HepG2 (cell line): Measurements from ENCODE around the gene ZNF500. TPM values are rescaled to one million over a fixed set of nuclear protein-coding genes. Genes with fewer than 3 reads are reported as not detected.
A peak's percentile ranks its signal among the peaks of the same experiment; 100 is the strongest.

Source experiments
- ATF7-NPFF ChIP-seq: sonication (generic); formaldehyde crosslinking; IDR thresholded peaks from 2 replicates; pipeline ENCODE4 v1.8.1; 2023; ENCODE audit warnings: mild to moderate bottlenecking, low read depth, missing genetic modification reagents, moderate library complexity
- FOXA1 ChIP-seq, 2 experiments: fragments of 450-650 bp in 1 of 2; sonication (generic) in 1 of 2; formaldehyde crosslinking in 1 of 2; IDR thresholded peaks; 2 replicates each; pipeline versions ENCODE4 v1.4.0 to v1.6.1; 2016 to 2020; ENCODE audit warnings: missing genetic modification reagents in 1 of 2
- REXO4 ChIP-seq: sonication (generic); formaldehyde crosslinking; IDR thresholded peaks from 2 replicates; pipeline ENCODE4 v1.8.0; 2022; ENCODE audit warnings: missing genetic modification reagents, mild to moderate bottlenecking, borderline replicate concordance
- RFXANK ChIP-seq: IDR thresholded peaks from 2 replicates; pipeline ENCODE4 v1.6.1; 2016
- SCMH1 ChIP-seq: sonication (generic); formaldehyde crosslinking; IDR thresholded peaks from 2 replicates; pipeline ENCODE4 v1.9.0; 2021; ENCODE audit warnings: missing genetic modification reagents, mild to moderate bottlenecking, borderline replicate concordance
- ZBTB7B ChIP-seq: sonication (generic); formaldehyde crosslinking; IDR thresholded peaks from 2 replicates; pipeline ENCODE4 v1.4.0; 2020; ENCODE audit warnings: missing genetic modification reagents
- ZFP37 ChIP-seq: sonication (generic); formaldehyde crosslinking; IDR thresholded peaks from 2 replicates; pipeline ENCODE4 v1.4.0; 2020; ENCODE audit warnings: missing genetic modification reagents, borderline replicate concordance
- ZNF354B ChIP-seq: sonication (generic); formaldehyde crosslinking; IDR thresholded peaks from 2 replicates; pipeline ENCODE4 v1.8.0; 2022; ENCODE audit warnings: mild to moderate bottlenecking, missing genetic modification reagents
- ZNF367 ChIP-seq: sonication (generic); formaldehyde crosslinking; IDR thresholded peaks from 2 replicates; pipeline ENCODE4 v1.4.0; 2020; ENCODE audit warnings: missing genetic modification reagents, borderline replicate concordance
- ZNF543 ChIP-seq: sonication (generic); formaldehyde crosslinking; IDR thresholded peaks from 2 replicates; pipeline ENCODE4 v1.4.0; 2020; ENCODE audit warnings: mild to moderate bottlenecking, missing genetic modification reagents
- ZNF567 ChIP-seq: sonication (generic); formaldehyde crosslinking; IDR thresholded peaks from 2 replicates; pipeline ENCODE4 v1.8.1; 2023; ENCODE audit warnings: mild to moderate bottlenecking, missing genetic modification reagents, borderline replicate concordance
- ZNF629 ChIP-seq: sonication (generic); formaldehyde crosslinking; conservative IDR thresholded peaks from 2 replicates; pipeline ENCODE4 v1.5.0; 2020; ENCODE audit warnings: missing genetic modification reagents
- ZNF788 ChIP-seq: sonication (generic); formaldehyde crosslinking; IDR thresholded peaks from 2 replicates; pipeline ENCODE4 v1.5.0; 2020; ENCODE audit warnings: mild to moderate bottlenecking, missing genetic modification reagents, borderline replicate concordance
- polyA plus RNA-seq, 8 experiments: library from polyadenylated mRNA; depleted of rRNA in 3 of 8; stranded (reverse) in 7 of 8; unstranded in 1 of 8; fragments of >200 nt; fragmentation: Illumina TruSeq in 4 of 8; extraction: Trizol in 4 of 8; gene quantifications; 2 replicates each; pipeline versions ENCODE4 v1.2.1 to v1.2.3, GENCODE V29; 2011 to 2016; ENCODE audit warnings: low read depth in 4 of 8, missing spikeins in 1 of 8, mixed read lengths in 1 of 8; ENCODE audit not compliant: insufficient read depth in 1 of 8
- total RNA-seq, 5 experiments: library from RNA; depleted of rRNA; stranded (reverse); fragments of >200 nt; fragmentation: Illumina TruSeq; extraction: Trizol; gene quantifications; 2 replicates each; pipeline ENCODE4 v1.2.3, GENCODE V29; 2016; ENCODE audit warnings: low read depth in 1 of 5
- TF ChIP-seq, protein P1 (sequence below): sonication (generic); formaldehyde crosslinking; IDR thresholded peaks from 2 replicates; pipeline ENCODE4 v1.5.0; 2020; ENCODE audit warnings: missing genetic modification reagents
- TF ChIP-seq, protein P2 (sequence below): sonication (generic); formaldehyde crosslinking; IDR thresholded peaks from 2 replicates; pipeline ENCODE4 v1.8.1; 2023; ENCODE audit warnings: mild to moderate bottlenecking, missing genetic modification reagents, borderline replicate concordance
- TF ChIP-seq, protein P3 (sequence below): sonication (generic); formaldehyde crosslinking; conservative IDR thresholded peaks from 2 replicates; pipeline ENCODE4 v1.5.0; 2020; ENCODE audit warnings: missing genetic modification reagents
- TF ChIP-seq, protein P4 (sequence below): sonication (generic); formaldehyde crosslinking; IDR thresholded peaks from 2 replicates; pipeline ENCODE4 v1.4.0; 2020; ENCODE audit warnings: missing genetic modification reagents, mild to moderate bottlenecking, borderline replicate concordance
- TF ChIP-seq, protein P5 (sequence below): sonication (generic); formaldehyde crosslinking; IDR thresholded peaks from 2 replicates; pipeline ENCODE4 v1.4.0; 2020; ENCODE audit warnings: missing genetic modification reagents

Gene ZNF500
- total and polyA plus RNA-seq, 2 of the 13 experiments (the other 11 are each of a cell fraction or from before 2014, with no cell fraction given) = 6.1 to 12.2 TPM

DNA sequence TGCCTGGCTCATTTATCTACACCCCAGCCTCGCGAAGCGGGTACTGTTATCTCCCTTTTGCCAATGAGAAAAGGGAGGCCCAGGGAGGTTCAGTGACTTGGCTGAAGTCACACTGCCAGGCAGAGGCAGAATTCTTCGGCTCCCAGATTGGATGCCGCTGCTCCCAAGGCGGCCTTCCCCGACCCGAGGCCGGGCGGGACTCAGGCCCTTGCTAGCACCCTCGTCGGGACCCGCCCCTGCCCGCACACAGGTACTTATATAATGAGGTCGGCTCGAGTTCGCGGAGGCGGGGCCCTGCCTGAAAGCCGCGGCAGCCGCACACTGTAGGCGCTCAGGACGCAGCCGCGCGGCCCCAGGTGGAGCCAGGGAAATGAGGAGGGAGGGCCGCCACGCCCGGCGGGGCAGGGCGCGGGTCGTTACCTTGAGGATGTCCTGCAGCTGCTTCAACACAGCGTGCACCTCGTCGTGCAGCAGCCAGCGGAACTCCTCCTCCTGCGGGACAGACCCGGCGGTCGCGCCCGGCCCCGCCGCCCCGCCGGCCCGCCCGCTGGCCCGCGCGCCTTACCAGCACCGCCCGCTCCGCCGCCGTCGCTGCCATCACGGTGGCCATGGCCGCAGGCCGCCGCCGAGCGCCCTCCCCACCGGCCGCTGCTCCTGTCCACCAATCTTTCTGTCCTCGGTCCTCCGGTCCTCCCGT lies 35.1 kb upstream of the ZNF500 start, which contains the start of gene ROGDI (continued):
- TF ChIP-seq ZNF788 (CRISPR knock-in tag) (peak; percentile 30; the same call in 1 of the 2 replicates), FOXA1 (IDR thresholded peaks at IDR 0.05) (no peak), FOXA1 (CRISPR knock-in tag; IDR thresholded peaks at IDR 0.05) (no peak), REXO4 (CRISPR knock-in tag) (no peak), ATF7-NPFF (no peak), ZNF367 (CRISPR knock-in tag) (no peak), ZFP37 (CRISPR knock-in tag) (no peak), SCMH1 (no peak), ZNF629 (CRISPR knock-in tag) (no peak), ZNF567 (CRISPR knock-in tag) (no peak), ZNF543 (CRISPR knock-in tag) (0 out of 2 replicates have a peak, but pooled peaks have one; percentile 48), RFXANK (CRISPR knock-in tag) (no peak), ZNF354B (CRISPR knock-in tag) (no peak), ZBTB7B (no peak; the same call in 1 of the 2 replicates)
- TF ChIP-seq, protein P1, sequence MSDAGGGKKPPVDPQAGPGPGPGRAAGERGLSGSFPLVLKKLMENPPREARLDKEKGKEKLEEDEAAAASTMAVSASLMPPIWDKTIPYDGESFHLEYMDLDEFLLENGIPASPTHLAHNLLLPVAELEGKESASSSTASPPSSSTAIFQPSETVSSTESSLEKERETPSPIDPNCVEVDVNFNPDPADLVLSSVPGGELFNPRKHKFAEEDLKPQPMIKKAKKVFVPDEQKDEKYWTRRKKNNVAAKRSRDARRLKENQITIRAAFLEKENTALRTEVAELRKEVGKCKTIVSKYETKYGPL (CRISPR knock-in tag) = peak; percentile 94
- TF ChIP-seq, protein P2, sequence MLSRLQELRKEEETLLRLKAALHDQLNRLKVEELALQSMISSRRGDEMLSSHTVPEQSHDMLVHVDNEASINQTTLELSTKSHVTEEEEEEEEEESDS (CRISPR knock-in tag) = no peak
- TF ChIP-seq, protein P3, sequence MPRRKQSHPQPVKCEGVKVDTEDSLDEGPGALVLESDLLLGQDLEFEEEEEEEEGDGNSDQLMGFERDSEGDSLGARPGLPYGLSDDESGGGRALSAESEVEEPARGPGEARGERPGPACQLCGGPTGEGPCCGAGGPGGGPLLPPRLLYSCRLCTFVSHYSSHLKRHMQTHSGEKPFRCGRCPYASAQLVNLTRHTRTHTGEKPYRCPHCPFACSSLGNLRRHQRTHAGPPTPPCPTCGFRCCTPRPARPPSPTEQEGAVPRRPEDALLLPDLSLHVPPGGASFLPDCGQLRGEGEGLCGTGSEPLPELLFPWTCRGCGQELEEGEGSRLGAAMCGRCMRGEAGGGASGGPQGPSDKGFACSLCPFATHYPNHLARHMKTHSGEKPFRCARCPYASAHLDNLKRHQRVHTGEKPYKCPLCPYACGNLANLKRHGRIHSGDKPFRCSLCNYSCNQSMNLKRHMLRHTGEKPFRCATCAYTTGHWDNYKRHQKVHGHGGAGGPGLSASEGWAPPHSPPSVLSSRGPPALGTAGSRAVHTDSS (CRISPR knock-in tag) = no peak
- TF ChIP-seq, protein P4, sequence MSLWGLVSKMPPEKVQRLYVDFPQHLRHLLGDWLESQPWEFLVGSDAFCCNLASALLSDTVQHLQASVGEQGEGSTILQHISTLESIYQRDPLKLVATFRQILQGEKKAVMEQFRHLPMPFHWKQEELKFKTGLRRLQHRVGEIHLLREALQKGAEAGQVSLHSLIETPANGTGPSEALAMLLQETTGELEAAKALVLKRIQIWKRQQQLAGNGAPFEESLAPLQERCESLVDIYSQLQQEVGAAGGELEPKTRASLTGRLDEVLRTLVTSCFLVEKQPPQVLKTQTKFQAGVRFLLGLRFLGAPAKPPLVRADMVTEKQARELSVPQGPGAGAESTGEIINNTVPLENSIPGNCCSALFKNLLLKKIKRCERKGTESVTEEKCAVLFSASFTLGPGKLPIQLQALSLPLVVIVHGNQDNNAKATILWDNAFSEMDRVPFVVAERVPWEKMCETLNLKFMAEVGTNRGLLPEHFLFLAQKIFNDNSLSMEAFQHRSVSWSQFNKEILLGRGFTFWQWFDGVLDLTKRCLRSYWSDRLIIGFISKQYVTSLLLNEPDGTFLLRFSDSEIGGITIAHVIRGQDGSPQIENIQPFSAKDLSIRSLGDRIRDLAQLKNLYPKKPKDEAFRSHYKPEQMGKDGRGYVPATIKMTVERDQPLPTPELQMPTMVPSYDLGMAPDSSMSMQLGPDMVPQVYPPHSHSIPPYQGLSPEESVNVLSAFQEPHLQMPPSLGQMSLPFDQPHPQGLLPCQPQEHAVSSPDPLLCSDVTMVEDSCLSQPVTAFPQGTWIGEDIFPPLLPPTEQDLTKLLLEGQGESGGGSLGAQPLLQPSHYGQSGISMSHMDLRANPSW (CRISPR knock-in tag) = no peak
- TF ChIP-seq, protein P5, sequence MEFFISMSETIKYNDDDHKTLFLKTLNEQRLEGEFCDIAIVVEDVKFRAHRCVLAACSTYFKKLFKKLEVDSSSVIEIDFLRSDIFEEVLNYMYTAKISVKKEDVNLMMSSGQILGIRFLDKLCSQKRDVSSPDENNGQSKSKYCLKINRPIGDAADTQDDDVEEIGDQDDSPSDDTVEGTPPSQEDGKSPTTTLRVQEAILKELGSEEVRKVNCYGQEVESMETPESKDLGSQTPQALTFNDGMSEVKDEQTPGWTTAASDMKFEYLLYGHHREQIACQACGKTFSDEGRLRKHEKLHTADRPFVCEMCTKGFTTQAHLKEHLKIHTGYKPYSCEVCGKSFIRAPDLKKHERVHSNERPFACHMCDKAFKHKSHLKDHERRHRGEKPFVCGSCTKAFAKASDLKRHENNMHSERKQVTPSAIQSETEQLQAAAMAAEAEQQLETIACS (CRISPR knock-in tag) = no peak
